GM19099 (cell line): ENCODE data around the gene RBM3.
A peak's percentile ranks its signal among the peaks of the same experiment; 100 is the strongest.

Experiments used
- POLR2A ChIP-seq: IDR thresholded peaks from 3 replicates; pipeline ENCODE4 v1.6.1; 2011; ENCODE audit warnings: low read depth; ENCODE audit not compliant: insufficient read length; ENCODE audit errors: extremely low read depth

The RBM3 gene

GRCh38 chrX:48574270-48575266 is at the start of gene RBM3:
Gene RBM3 (plus strand): TSS chrX:48574484. CDS start chrX:48575181, 697 bp downstream.
- peak; percentile 86 for TF ChIP-seq POLR2A

DNA sequence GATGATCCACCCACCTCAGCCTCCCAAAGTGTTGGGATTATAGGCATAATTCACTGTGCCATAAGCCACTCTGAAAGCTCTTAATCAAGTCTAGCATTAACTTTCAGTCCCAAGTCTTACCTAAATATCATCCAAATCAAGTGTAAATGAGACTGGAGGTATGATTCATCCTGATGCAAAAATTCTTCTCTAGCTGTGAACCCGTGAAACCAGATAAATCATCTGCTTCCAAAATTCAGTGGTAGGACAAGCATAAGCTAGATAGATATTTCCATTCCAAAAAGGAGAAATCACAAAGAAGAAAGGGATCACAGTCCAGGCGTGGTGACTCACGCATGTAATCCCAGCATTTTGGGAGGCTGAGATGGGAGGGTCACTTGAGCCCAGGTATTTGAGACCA is 43.5 kb upstream of the RBM3 start:
- TF ChIP-seq POLR2A, result no peak

- TF ChIP-seq POLR2A, result no peak
These were observed 42.8 kb upstream of the RBM3 start for GRCh38 chrX:48531358-48531959.

DNA sequence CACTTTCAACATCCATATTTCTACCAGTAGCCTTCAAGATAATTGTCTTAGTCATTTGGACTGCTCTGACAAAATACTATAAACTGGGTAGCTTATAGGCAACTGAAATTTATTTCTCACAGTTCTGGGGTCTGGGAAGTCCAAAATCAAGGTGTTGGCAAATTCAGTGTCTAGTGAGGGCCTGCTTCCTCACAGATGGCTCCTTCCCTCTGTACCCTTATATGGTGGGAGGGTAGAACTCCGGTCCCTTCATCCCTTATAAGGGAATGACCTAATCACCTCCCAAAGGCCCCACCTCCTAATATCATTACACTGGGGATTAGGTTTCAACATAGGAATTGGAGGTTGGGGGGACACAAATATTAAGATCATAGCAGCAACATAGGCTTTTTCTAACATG is 42.1 kb upstream of the RBM3 start:
- no peak for TF ChIP-seq POLR2A

GRCh38 chrX:48533165-48533564 is 41.1 kb upstream of the RBM3 start:
- TF ChIP-seq POLR2A, result no peak

GRCh38 chrX:48538641-48539344 is 35.5 kb upstream of the RBM3 start:
- TF ChIP-seq POLR2A, result no peak

GRCh38 chrX:48539345-48540027 is 34.8 kb upstream of the RBM3 start, which contains the start of gene TBC1D25:
Gene TBC1D25 (plus strand): TSS chrX:48539714. CDS start chrX:48539798, 84 bp downstream.
- peak; percentile 60 for TF ChIP-seq POLR2A

DNA sequence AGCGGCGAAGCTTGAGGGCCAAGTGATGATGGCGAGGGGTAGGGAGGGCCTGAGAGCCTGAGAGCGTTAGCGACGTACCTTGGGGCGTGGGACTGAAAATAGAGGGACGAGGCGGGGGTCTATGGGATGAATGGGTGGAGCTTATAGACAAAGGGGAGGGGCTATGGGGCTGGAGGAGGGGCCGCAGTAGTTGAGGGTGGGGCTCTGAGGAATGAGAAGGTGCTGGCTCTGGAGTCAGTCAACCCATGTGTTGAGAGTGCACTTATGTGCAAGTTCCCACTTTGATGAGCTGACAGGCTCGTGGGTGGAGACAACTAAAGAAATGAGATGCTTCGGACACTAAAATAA is 34.3 kb upstream of the RBM3 start:
- no peak for TF ChIP-seq POLR2A

- TF ChIP-seq POLR2A, result no peak
These were observed 33.8 kb upstream of the RBM3 start for GRCh38 chrX:48540480-48540879.

DNA sequence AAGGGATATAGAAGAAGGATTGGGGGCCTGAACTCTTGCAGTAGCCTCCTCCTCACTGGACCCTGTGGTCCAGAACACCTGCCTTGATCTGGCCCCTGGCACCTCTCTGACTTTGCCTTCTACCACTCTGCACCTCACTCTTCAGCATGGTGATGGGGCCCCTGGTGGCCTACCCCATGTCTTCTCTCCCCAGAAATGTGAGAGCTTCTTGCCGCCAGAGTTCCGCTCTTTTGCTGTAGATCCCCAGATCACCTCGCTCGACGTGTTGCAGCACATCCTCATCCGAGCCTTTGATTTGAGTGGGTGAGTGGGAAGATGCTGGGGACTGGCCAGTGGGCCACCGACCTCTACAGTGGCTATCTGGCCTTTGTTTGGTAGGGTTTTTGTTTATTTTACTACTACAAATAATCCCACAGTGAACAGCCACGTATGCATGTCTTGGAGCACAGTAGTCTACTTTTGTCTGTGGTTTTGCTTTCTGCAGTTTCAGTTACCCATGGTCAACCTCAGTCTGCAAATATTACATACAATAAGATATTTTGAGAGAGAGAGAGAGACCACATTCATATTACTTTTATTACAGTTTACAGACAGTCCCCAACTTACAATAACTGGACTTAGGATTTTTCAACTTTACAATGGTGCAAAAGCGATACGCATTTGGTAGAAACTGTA is 33.0 kb upstream of the RBM3 start:
- TF ChIP-seq POLR2A, result no peak

GRCh38 chrX:48548871-48549270 is 25.4 kb upstream of the RBM3 start:
- TF ChIP-seq POLR2A, result no peak

DNA sequence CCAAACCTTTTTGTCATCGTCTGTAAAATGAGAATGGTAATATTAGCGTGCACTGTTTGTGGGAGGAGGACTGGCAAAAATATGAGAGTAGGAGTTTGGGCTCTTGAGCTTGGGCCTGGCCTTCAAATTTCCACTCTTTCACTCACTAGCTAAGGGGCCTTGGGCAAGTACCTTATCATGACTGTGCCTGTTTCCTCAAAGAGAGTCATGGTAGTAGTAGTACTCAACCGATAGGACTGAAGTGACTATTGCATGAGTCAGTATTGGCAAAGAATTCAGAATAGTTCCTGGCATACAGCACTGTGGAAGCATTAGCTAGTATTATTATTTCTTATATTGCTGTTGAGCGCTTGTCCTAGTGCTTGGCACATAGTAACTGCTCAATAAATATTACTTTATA is 16.0 kb upstream of the RBM3 start:
- TF ChIP-seq POLR2A, result no peak

DNA sequence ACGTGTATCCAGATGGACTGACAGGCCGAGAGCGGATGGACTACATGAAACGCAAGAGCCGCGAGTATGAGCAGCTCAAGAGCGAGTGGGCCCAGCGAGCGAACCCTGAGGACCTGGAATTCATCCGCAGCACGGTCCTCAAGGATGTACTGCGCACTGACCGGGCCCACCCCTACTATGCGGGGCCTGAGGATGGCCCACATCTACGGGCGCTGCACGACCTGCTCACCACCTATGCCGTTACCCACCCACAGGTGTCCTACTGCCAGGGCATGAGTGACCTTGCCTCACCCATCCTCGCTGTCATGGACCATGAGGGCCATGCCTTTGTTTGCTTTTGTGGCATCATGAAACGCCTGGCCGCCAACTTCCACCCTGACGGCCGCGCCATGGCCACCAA is 14.6 kb upstream of the RBM3 start:
- no peak for TF ChIP-seq POLR2A

GRCh38 chrX:48560056-48560455 is 14.2 kb upstream of the RBM3 start:
- no peak for TF ChIP-seq POLR2A

DNA sequence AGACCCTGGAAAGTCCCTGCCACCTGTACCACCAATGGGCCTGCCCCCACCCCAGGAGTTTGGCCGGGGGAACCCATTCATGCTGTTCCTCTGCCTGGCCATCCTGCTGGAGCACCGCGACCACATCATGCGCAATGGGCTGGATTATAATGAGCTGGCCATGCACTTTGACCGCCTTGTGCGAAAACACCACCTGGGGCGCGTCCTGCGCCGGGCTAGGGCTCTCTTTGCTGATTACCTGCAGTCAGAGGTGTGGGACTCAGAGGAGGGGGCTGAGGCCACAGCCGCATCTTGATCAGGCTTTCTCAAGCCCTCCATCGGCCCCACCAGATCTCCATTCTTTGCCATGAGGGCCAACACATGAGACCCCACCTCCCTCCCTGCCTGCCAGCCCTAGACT is 13.6 kb upstream of the RBM3 start:
- no peak for TF ChIP-seq POLR2A

DNA sequence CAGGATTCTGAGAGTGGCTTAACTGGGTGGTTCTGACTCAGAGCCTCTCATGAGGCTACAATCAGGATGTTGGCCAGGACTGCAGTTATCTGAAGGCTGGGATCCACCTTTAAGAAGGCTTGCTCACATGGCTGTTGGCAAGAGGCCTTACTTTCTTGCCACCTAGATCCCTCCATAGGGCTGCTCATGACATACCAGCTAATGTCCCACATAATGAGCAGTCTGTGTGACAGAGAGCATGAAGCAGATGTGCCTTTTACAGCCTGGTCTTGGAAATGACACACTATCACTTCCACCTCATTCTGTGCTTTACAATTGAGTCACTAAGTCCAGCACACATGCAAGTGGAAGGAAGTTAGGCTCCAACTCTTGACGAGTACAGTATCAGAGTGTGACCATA is 4.3 kb upstream of the RBM3 start:
- TF ChIP-seq POLR2A, result no peak
